Skeletal muscle cell (primary cell): ENCODE measurements around the gene DLG5.

Experiments used
- DNase-seq: peaks from one replicate; pipeline ENCODE4 v3.0.0-alpha.2; 2010; ENCODE audit warnings: low read depth
- H3K4me3 ChIP-seq: 2 replicates; pipeline ENCODE4 v1.5.1; 2011; ENCODE audit warnings: low read depth, mild to moderate bottlenecking, control low read depth, low read length, moderate library complexity

DLG5 gene

DNA sequence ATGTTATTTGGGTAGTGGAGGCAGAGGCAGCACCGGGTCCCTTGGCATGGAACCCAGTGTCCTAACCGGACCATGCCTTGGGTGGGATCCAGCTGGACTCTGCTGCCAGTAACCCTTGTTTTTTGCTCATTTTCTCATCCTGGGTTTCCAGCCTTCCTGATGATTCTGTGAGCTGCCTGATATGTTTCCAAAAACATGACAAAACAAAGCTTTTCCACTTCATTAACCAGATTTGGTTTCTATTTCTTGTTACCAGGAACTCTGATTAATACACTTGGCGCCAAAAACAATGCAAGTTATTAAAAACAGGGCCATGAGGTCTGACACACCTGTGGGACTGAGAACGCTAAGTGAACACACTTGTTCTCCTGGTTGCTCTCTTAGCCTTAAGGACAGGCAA is 32.8 kb upstream of the DLG5 start:
- no peak overlapping the region for H3K4me3 ChIP-seq
- no peak for DNase-seq

DNA sequence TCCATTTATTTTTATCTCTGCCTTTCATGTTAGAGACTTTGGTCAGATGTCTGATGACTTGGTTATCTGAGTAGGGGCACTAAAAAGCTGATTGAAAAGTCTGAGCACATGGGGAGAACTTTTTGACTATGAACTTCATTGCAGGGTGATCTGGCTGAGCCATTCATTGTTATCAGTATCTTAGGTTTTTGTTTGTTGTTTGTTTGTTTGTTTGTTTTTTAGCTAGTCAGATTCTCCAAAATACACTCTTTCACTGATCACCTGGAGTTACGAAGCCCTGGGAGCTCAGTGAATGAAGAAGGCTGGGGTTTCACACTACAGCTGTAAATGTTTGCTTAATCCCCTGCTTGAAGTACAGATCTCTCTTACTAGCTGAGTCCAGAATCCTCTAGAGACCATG is 28.6 kb upstream of the DLG5 start:
- no peak overlapping the region for H3K4me3 ChIP-seq

DNA sequence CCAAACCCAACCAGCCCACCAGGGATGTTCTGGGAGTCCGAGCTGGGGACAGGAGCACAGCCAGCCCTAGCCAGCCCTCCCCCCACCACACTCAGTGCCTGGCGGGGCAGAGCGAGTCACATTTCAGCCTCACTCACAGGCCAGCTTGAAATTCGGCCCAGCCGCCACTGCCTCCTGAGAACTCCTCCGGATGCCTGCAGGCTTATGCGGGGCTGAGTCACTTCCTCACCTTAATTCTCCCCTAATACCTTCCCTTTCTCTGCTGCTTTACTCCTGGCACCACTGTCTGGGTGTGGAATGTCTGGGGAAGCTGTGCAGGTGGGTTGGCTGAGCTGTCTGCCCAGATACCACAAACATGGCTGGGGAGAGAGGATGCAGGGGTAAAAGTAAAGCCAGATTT is 22.6 kb upstream of the DLG5 start:
- H3K4me3 ChIP-seq = no peak overlapping the region
- DNase-seq = no peak

More for the DNA sequence above, 28.6 kb upstream of the DLG5 start:
- no peak for DNase-seq

DNA sequence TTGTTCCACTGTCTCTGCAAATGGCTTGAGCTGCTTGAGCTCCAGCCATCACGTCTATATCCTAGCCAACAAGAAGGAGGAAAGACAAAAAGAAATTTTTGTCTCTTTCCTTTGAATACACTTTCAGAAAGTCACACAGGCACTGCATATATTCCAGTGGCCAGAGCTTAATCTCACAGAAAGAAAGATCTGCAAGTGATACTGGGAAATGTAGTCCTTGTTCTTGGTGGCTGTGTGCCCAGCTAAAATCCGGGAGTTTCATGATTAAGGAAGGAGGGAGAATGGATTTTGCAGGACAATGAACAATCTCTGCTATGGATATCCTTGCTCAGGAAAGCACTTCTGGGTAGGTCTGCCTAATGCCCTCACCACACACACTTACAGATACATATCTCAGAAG is 19.5 kb upstream of the DLG5 start:
- H3K4me3 ChIP-seq = no peak overlapping the region
- DNase-seq = no peak

DNA sequence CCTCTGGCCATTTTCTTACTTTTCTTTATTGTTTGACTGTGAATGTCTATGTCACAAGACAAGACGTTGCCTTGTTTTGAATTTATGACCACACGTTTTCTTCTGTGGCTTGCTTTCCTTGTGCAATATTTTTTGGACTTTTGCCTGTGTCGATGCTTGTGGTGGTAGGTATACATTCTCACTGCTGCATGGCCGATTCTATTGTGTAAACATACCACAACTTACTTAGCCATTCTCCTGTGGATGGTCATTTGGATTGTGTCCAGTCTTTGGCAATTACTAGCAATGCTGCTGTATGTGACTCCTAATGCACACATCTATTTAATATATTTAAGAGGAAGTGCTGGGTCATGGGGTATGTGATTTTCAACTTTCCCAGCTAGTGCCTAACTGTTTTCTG is 18.0 kb upstream of the DLG5 start:
- peak; percentile 99 for DNase-seq
- no peak overlapping the region for H3K4me3 ChIP-seq

DNA sequence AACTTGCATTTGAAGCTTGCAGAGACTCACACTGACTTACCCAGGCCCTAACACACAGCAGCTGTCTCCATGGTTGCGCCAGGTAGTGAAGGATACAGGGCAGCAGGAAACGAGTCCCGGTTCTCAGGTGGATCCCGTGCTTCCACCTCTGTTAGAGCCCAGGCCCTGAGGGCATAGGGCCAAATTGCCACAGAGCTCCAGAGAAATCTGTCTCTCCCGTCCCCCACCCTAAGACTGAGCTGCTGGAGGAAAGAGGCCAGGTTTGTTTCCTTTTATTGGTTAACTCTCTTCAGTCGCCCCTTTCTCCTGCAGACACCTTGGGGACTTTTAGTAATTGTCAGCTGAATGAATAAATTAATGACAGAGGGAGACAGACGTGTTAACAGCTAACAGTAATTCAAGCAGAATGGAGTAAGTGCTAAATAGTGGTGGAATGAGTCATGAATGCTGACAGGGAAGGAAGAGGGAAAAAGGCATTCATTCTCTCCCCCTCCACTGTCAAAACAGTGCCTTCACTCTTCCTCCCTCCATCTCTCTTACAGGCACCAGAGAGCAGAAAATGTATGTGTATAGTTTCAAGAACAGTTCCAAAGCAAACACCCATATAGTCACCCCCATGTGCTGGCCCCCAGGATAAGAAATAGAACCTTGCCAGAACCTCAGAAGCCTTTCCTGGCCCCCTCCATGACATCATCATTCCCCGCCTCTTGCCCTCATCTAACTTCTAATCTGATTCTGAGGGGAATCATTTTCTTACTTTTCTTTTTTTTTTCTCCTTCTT is 16.8 kb upstream of the DLG5 start:
- DNase-seq = peak; percentile 83
- H3K4me3 ChIP-seq = no peak overlapping the region

DNA sequence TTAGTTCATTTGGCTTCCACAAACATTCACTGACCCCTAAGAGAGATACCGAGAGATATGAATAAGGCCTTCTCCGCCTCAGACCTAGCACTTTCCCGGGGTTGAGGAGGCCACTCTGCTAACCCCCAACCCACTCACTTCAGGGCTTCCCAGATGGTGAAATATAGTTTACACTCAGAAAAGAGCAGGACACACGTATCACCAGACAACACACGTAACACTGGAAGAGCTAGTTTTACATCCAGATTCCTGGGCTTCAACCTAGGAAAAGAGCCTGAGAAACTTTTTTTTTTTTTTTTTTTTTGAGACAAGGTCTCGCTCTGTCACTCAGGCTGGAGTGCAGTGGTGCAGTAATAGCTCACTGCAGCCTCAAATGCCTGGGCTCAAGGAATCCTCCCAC is 15.2 kb upstream of the DLG5 start:
- H3K4me3 ChIP-seq = no peak overlapping the region
- DNase-seq = no peak

DNA sequence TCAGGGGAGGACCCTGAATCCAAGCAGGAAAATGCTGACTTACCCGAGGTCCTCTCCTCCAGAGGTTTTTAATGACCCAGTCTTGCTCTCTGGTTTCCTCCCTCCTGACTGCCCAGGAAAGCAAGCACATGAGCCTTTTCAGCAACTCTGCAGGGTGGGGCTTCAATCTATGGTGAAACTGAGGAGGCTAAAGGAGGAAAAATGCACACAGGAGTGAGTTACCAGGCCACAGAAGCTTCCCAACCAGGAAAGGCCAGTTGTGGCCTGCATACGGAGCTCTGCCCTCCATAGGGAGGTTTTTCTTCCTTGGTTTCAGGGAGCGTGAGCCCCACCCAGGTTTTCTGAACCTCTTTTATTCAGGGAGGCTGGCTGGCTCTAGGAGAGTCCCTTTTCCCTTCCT is 14.1 kb upstream of the DLG5 start:
- no peak for DNase-seq
- no peak overlapping the region for H3K4me3 ChIP-seq

DNA sequence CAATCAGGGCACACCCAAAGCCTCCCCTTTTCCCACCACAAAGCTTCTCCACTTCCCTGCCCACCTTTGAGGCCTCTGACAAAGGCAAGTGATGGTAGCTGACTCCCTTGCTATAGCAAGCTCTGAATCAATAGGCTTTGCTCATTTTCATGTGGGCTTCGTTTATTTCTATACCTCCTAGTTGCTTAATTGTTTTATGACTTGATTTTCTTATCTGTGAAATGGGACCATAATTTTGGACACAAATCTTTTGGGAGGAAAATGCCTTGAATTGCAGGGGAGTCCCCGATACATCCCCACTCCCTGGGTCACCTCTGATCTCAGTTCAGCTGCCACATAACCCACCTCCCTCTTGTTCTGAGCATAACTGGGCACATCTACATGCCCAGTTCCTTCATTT is 13.7 kb upstream of the DLG5 start:
- no peak overlapping the region for H3K4me3 ChIP-seq
- DNase-seq = no peak

DNA sequence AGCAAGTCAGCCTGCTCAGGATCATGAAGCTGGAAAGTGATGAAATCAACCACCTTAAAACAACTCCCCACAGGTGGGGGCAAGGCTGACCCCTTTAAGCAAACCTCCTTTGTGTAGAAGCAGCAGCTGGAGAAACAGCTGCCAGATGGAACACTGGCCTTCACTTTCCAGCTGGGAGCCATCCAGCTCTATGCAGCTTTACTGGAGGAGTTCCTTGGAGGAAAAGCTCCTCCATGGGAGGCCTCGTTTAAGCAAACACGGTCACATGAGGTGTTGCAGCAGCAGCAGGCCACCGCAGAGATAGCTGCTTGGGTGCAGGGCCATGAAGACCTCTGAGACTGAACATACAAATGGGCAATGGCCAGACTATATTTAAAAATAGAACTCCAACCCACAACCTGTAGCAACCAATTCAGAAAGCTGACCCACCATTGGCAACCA is 13.0 kb upstream of the DLG5 start:
- no peak overlapping the region for H3K4me3 ChIP-seq
- DNase-seq = peak; percentile 69

DNA sequence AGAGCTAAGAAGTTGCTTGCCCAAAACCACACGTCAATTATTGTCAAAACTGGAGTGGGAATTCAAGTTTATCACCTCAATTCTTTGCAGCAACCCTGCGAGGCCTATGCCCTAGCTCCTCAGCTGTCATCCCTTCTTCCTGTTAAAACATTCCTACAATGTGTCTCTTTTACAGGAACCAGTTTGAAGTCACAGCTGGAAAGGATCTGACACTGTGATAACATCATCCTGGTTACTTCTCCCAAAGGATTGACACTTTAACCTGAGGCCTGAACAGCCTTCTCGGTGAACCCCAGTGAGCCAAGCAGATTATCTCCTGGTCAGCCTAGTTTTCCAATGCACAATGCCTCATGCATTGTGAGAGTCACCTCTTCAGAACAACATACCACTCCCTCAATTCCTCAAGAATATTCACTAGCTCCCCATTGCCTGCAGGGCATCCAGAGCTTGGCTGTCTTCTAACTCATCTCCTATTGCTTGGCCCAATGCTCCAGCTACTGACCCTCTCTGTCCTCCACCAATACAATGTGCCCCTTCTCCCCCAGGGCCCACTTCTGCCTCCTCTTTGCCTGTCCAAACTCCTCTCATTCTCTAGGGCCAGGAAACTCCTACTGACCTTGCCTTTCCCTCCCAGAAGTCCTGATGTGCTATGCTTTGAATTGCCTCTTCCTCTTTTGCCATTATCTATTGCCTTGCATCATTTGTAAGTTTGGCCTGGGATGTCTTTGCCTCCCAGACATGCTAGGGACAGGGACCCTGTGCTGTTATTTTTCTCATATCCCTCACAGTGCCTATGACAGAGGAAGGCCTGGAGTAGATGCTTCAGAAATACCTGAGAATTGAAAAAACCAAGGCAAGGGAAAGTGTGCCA is 10.4 kb upstream of the DLG5 start:
- H3K4me3 ChIP-seq = no peak overlapping the region
- no peak for DNase-seq

DNA sequence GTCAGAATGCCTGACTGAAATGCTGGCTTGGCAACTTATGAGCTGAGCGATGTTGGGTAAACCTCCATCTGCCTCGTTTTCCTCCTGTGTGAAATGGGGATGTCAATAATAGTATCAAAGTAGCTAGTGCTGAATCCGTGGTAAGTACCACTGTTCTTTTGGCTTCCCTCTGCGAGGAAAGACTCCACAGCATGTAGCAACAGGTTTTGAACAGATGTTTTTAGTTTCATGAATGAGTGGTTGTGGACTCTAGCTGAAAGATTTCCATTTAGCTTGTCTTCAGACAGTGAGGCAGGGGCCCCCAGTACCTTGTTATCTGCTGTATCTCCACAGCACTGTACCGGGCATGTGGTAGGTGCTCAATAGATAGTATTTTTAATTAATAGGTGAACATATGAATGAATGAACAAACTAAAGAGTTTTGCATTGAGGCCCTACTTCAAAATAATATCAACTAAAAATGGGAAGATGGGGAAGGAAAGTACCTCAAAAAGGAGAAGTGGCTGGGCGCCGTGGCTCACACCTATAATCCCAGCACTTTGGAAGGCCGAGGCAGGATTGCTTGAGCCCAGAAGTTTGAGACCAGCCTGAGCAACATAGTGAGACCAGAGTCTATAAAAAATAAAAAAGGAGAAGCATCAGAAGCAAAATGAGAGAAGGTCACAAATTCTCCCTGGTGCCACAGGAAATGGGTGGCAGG is 5.6 kb upstream of the DLG5 start:
- DNase-seq = no peak
- no peak overlapping the region for H3K4me3 ChIP-seq

DNA sequence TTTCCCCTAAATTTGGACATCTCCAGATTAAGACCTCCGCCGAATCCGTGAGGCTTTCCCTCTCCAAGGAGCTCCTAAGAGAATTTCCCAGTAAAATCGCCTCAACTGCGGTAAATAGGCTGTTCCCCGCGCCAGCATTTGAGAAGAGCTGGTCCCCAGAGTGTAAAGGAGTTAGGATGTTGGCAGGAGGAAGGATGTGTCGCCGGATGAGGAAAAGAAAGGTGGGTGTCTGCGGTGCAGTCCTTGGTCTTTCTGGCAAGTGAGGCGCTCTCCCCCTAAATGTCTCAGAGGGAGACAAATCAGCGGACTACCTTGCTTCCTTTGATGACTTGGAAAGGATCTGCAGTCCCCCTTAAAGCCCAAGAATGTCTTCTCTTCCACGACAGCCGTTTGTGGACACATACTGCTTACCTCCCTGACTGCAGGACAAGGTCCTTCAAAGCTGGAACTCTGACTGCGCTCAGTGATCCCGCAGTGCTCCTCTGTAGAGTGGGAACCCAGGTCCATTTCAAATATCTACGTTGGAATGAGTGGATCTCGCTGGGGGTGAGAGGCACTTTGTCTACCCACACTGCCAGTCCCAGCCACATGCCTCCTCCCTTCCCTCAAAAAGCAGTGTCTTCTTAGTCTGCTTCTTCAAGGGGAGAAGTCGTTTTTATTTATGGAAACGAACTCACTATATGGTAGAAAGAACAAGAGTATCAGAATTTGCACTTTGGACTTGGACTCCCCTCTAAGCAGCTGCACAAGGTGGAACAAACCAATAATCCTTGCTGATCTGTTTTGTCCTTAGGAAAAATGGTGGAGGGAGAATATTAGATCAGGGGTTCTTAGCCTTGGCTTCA is 1.1 kb upstream of the DLG5 start:
- H3K4me3 ChIP-seq = peak overlapping the region; percentile 74
- DNase-seq = no peak

DNA sequence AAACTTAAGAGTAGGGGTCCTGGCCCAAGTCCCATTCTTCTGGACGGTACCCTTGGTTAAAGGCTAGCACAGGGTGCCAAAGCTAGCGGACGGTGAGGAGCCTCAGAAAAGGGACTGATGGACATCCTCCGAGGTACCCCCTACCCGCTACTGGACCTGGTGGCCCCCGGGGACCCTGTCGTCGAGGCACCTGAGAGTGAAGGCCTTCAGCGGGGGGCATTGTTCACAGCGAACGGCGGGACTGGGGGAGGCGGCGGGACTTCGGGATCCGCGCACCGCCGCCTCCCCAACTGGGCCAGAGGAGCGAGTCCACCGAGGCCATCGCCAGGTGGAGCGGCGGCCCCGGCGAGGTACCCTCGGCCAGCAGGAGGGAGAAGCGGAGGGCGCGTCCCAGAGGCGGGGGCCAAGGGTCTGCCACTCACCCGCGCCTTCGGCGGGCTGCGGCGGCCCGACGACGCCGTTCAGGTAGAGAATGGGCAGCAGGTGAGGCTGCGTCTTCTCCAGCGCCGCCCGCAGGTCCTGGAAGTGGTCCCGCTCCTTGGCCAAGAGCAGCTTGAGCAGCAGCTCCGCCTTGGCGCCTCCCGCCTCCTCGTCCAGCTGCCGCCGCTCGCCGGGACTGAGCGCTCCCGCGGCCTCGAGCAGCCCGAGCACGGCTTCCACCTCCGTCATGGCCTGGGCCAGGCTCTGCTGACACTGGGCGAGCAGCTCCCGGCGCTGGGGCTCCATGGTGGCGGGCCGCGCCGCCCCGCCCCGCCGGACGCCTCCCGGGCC is 575 bp downstream of the DLG5 start:
- no peak for DNase-seq
- peak overlapping the region; percentile 74 for H3K4me3 ChIP-seq

DNA sequence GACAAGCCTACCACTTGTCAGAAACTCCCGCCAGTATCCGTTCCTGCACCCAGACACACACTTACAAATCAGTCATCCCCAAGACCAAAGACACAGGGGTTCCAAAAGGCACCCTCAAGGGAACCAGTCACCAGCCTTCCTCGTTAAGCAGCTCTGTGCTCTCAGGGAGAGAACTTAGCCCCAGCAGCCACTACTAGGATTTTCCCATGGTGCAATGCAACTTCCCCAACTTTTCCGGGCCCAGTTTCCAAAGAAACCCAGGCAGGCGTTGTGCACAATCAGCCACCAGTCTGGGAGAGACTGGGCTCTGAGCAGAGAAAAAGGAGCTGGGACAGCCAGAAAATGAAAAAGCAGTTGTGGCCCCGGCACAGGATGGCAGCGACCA is 1.2 kb downstream of the DLG5 start:
- H3K4me3 ChIP-seq = peak overlapping the region; percentile 74
- DNase-seq = no peak

DNA sequence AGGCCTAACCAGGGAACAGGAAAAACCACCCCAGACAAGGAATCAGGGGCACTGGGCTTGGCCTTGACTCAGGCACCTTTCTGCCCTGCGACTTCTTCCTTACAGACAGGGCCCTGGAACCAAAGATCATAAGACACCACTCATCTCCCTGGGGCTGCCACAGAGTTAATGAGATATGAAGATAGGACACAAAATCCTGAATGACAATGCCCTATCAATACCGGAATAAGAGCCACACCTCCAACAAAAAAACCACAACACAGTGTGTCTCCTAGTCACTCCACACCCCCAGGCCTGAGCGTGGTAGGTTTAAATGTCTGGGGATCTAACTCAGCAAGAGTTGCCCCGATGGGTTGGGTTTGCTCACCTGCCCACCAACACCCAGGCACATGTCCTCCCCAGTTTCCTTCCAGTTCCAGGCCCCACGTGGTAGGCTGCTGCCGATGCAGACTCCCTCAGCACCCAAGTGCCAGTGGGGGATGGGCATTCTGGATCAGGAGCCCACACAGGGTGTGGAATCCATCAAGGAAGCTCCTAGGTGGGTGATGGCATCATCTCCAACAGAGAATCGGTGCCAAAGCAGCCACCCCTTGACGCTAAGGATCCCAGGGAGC is 3.9 kb downstream of the DLG5 start:
- H3K4me3 ChIP-seq = no peak overlapping the region
- no peak for DNase-seq

DNA sequence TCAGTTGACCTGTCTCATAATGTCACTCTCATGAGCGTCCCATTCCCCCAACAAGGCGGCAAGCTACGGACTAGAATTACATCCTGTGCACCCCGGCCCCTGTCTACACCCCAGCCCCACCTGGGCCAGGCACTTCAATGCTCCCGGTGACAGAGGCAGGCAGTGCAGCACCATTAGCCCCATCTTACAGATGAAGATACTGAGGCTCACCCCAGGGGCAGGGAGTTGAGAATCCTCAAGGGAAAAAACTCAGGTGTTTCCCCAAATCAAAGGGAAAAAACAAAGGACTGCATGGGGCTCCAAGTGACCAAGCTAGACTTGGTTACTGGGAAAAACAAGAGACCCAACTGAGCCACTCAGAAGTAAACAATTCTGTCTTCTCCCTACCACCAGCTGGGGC is 4.5 kb downstream of the DLG5 start:
- no peak for DNase-seq
- no peak overlapping the region for H3K4me3 ChIP-seq

DNA sequence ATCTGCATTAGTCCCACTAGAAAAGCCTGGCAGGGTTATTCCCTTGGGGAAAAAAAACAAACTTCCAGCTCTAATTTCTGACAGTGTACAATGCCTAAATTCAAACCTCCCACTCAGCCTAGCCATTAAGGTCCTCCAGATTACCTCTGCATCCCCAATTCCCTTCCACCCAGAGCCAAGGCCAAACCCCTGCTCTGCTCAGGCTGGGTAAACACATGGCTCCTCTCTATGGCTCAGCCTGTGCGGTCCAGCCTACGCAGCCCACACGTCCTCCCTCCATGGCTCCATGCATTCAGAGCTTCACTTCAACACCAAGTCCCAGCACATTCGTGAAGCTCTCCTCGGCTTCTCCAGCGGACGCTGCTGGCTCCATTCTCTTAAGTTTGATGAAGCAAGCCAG is 5.2 kb downstream of the DLG5 start:
- no peak overlapping the region for H3K4me3 ChIP-seq
- no peak for DNase-seq
